K562 (cell line): ENCODE results near the gene AICDA. TPM values are rescaled to one million over a fixed set of nuclear protein-coding genes. Genes with fewer than 3 reads are reported as not detected.
"Not testable (repeated sequence)": the region's sequence is repeated elsewhere in the genome, so short reads cannot be mapped to it uniquely, and the experiment has no call there.

Experiments
- ATAC-seq: fragments of 200-7000 bp; cut with Tn5 transposase; 3 replicates; pipeline ENCODE4 v1.9.1; 2020; ENCODE audit warnings: moderate library complexity
- BruUV-seq: library from RNA; stranded (reverse); fragments of 400-500 nt; replicated peaks from 2 replicates; lab custom pipeline; 2021; lab: Mats Ljungman, UMichigan
- CTCF ChIA-PET: fragments of 300-600 bp; formaldehyde crosslinking; extraction: SDS; loops from one replicate; lab custom pipeline; 2021; ENCODE audit warnings: low intra/inter-chr PET ratio; lab: Yijun Ruan, JAX
- POLR2A ChIA-PET: fragments of 300-600, 350-650 bp; sonication (Branson Sonifier 250); formaldehyde crosslinking; extraction: SDS; loops from one replicate; lab custom pipeline; 2021; ENCODE audit warnings: antibody characterized with exemption, inconsistent platforms; lab: Yijun Ruan, JAX
- DNase-seq, 4 experiments: peaks; one replicate each; pipeline versions ENCODE4 v3.0.0 to v3.0.0-alpha.2; 2011 to 2018; ENCODE audit warnings: low spot score in 3 of 4, mixed read lengths in 3 of 4; ENCODE audit errors: extremely low read depth in 1 of 4
- FAIRE-seq: peaks from 2 replicates; lab custom pipeline; 2011; peaks lifted over from hg19 to GRCh38; lab: Jason Lieb, UNC
- H2AFZ ChIP-seq: 2 replicates; pipeline ENCODE4 v1.6.0; 2011; ENCODE audit warnings: low read depth, low read length, control low read depth, inconsistent platforms
- H3K27ac ChIP-seq: fragments of 200-600 bp; 3 replicates; pipeline ENCODE4 v1.8.0; 2011; ENCODE audit warnings: low read depth, mild to moderate bottlenecking, control low read depth, inconsistent platforms, low read length, moderate library complexity, mixed read lengths; ENCODE audit errors: extremely low read depth
- H3K27me3 ChIP-seq, 2 experiments: fragments of 300-600 bp in 1 of 2; 2 replicates in 1 of 2; 3 replicates in 1 of 2; pipeline versions ENCODE4 v1.6.0 to v1.8.0; 2011; ENCODE audit warnings: inconsistent platforms in 2 of 2, low read length in 2 of 2, mild to moderate bottlenecking in 1 of 2, mixed read lengths in 1 of 2, moderate library complexity in 1 of 2; ENCODE audit not compliant: control insufficient read depth in 2 of 2, insufficient read depth in 2 of 2
- H3K36me3 ChIP-seq: fragments of 300-600 bp; 3 replicates; pipeline ENCODE4 v1.8.0; 2011; ENCODE audit warnings: mild to moderate bottlenecking, low read length, inconsistent platforms; ENCODE audit not compliant: control insufficient read depth, insufficient read depth
- H3K4me1 ChIP-seq, 2 experiments: fragments of 200-600 bp in 1 of 2; replicated peaks in 1 of 2; 2 replicates in 1 of 2; 3 replicates in 1 of 2; pipeline versions ENCODE4 v1.5.1 to v1.8.0; 2011; ENCODE audit warnings: inconsistent platforms in 2 of 2, low read length in 2 of 2, mild to moderate bottlenecking in 1 of 2, mixed read lengths in 1 of 2, moderate library complexity in 1 of 2; ENCODE audit not compliant: control insufficient read depth in 2 of 2, insufficient read depth in 2 of 2
- H3K4me2 ChIP-seq: 2 replicates; pipeline ENCODE4 v1.6.1; 2011; ENCODE audit warnings: low read length, control low read depth, inconsistent platforms, mixed read lengths; ENCODE audit not compliant: insufficient read depth
- H3K4me3 ChIP-seq: fragments of 200-600 bp; sonication (generic), shearing (Covaris generic); 2 replicates; pipeline ENCODE4 v1.5.1; 2016; ENCODE audit warnings: control low read depth, inconsistent platforms
- H3K79me2 ChIP-seq: fragments of 200-600 bp; 3 replicates; pipeline ENCODE4 v1.8.0; 2011; ENCODE audit warnings: low read length, inconsistent platforms; ENCODE audit not compliant: control insufficient read depth, insufficient read depth
- H3K9ac ChIP-seq, 2 experiments: 2 replicates each; pipeline versions ENCODE4 v1.6.0 to v1.6.1; 2011; ENCODE audit warnings: low read depth in 2 of 2, low read length in 2 of 2, control low read depth in 1 of 2, inconsistent platforms in 1 of 2, mild to moderate bottlenecking in 1 of 2, mixed read lengths in 1 of 2; ENCODE audit not compliant: insufficient read depth in 1 of 2
- H3K9me1 ChIP-seq: one replicate; pipeline ENCODE4 v1.6.0; 2011; ENCODE audit warnings: inconsistent platforms, mild to moderate bottlenecking, low read length, moderate library complexity; ENCODE audit not compliant: control insufficient read depth, insufficient read depth
- H3K9me3 ChIP-seq: replicated peaks from 2 replicates; pipeline ENCODE4 v1.5.1; 2011; ENCODE audit warnings: low read depth, low read length, inconsistent platforms; ENCODE audit not compliant: control insufficient read depth, insufficient read depth
- H4K20me1 ChIP-seq: replicated peaks from 2 replicates; pipeline ENCODE4 v1.6.1; 2011; ENCODE audit warnings: low read length, inconsistent platforms, mixed read lengths; ENCODE audit not compliant: control insufficient read depth, insufficient read depth
- ETV5 ChIP-seq: sonication (generic); formaldehyde crosslinking; IDR thresholded peaks from 2 replicates; pipeline ENCODE4 v1.4.0; 2020; ENCODE audit warnings: low read depth, mild to moderate bottlenecking, missing genetic modification reagents
- NFIC ChIP-seq: fragments of 450-650 bp; IDR thresholded peaks from 2 replicates; pipeline ENCODE4 v1.6.1; 2017; ENCODE audit warnings: mild to moderate bottlenecking, inconsistent platforms
- WGBS: fragments of 100-300 bp; shearing (Covaris generic); methylation state at CpG from one replicate; pipeline ENCODE4 v1.1.6; 2016; ENCODE audit warnings: low coverage, mixed read lengths; ENCODE audit not compliant: insufficient coverage; ENCODE audit errors: missing lambda C conversion rate; 5-methylcytosine and 5-hydroxymethylcytosine counted together
- in situ Hi-C: fragments of 300-500 bp; cut with MboI; formaldehyde crosslinking; loops from 4 replicates; pipeline ENCODE4 v1.15.0; 2018; ENCODE audit warnings: inconsistent platforms, mixed read lengths
- intact Hi-C: fragments of 100-400 bp; cut with micrococcal nuclease; formaldehyde crosslinking; loops from 2 replicates; pipeline ENCODE4 v1.14.2; 2022
- polyA plus RNA-seq, 8 experiments: library from polyadenylated mRNA; depleted of rRNA in 4 of 8; stranded (reverse) in 5 of 8; unstranded in 3 of 8; fragments of >200 nt; fragmentation: Nextera tagmentation in 2 of 8; fragmentation: Illumina TruSeq in 1 of 8; extraction: Ambion mirVana in 2 of 8; extraction: Trizol in 1 of 8; gene quantifications; 2 replicates each; pipeline versions ENCODE4 v1.2.1 to v1.2.3, GENCODE V29; 2011 to 2014; ENCODE audit warnings: inconsistent platforms in 1 of 8, missing spikeins in 1 of 8
- total RNA-seq, 7 experiments: library from RNA; depleted of rRNA in 6 of 7; stranded (reverse); fragments of >200 nt in 6 of 7; fragmentation: Illumina TruSeq in 2 of 7; extraction: Trizol in 2 of 7; gene quantifications; 2 replicates each; pipeline versions ENCODE4 v1.2.1 to v1.2.3, GENCODE V29; 2011 to 2021; ENCODE audit warnings: low replicate concordance in 1 of 7

The AICDA gene
- total and polyA plus RNA-seq, 9 of the 15 experiments (the other 6 are each of a cell fraction or from before 2014, with no cell fraction given): not detected

DNA sequence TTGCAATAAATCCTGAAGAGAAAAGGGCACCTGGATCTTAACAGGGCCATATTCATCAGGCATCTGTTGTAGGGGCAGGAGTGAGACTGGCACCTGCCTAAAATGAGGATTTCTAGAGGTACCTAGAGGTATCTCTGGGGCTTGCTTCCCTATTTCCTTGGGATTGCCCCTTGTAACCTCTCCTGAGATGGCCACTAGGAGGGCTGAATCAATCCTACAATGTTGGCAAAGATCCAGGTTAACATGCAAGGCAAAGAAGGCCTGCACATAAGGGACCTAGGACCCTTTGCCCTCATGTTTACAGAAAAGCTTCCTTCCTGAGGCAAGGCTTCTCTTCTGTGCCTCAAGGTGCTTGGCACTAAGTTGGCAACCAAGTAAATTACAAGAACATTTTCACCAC, 46.1 kb downstream of the AICDA start:
- no peaks in the 10 kb centered on the region for H3K36me3 ChIP-seq
- H3K79me2 ChIP-seq: no peaks in the 10 kb centered on the region
- in situ Hi-C loops (no loop called here), intact Hi-C loops (no loop called here)
- H3K9me3 ChIP-seq: no peaks in the 10 kb centered on the region
- no TSS peak for BruUV-seq
- H4K20me1 ChIP-seq: no peaks in the 10 kb centered on the region
- ChIA-PET POLR2A (no interaction called here), CTCF (no interaction called here)
- H3K4me3 ChIP-seq: no peak overlapping the region
- no peaks in the 10 kb centered on the region for H3K9me1 ChIP-seq
- TF ChIP-seq NFIC (peak; percentile 64), ETV5 (no peak)
- H3K9ac ChIP-seq: no peak overlapping the region
- no peak for ATAC-seq
- peaks cover 0 to 4% of the 10 kb centered on the region in 2 experiments; a peak in 1 of 5 replicates for H3K27me3 ChIP-seq
- no peak overlapping the region for H3K4me2 ChIP-seq
- H3K27ac ChIP-seq: no peak overlapping the region
- no peak overlapping the region for H2AFZ ChIP-seq
- no peak for FAIRE-seq
- DNase-seq: peak in 1 of 4 experiments; percentile 6
- H3K4me1 ChIP-seq: no peaks in the 10 kb centered on the region; a peak in 1 of 5 replicates

GRCh38 chr12:8566052-8566451, 46.6 kb downstream of the AICDA start:
- CTCF ChIA-PET, in situ Hi-C loops, H3K9me1 ChIP-seq, DNase-seq, H3K27ac ChIP-seq, H3K4me1 ChIP-seq, BruUV-seq, intact Hi-C loops, H3K4me2 ChIP-seq, H3K4me3 ChIP-seq, H3K9me3 ChIP-seq, ATAC-seq, H3K36me3 ChIP-seq, POLR2A ChIA-PET, FAIRE-seq, H2AFZ ChIP-seq, H3K9ac ChIP-seq, H3K27me3 ChIP-seq, H3K79me2 ChIP-seq, H4K20me1 ChIP-seq: not testable (repeated sequence)
- WGBS: 3% methylated on average over 2 of the region's 2 CpGs
